Muscle layer of duodenum (tissue), 2 donors: ENCODE results near the gene SLC25A42.

ENCODE experiments used
- H3K27ac ChIP-seq: one replicate; pipeline ENCODE4 v1.7.0; 2013; ENCODE audit warnings: mild to moderate bottlenecking, low read length
- H3K27me3 ChIP-seq: one replicate; pipeline ENCODE4 v1.7.0; 2013; ENCODE audit warnings: low read depth, mild to moderate bottlenecking, control low read depth, low read length
- H3K36me3 ChIP-seq, 2 donors: one replicate each; pipeline ENCODE4 v1.7.0; 2013; ENCODE audit warnings: low read length in 2 of 2, control low read depth in 1 of 2, mild to moderate bottlenecking in 1 of 2; ENCODE audit not compliant: insufficient read depth in 2 of 2, control insufficient read depth in 1 of 2
- H3K4me1 ChIP-seq, 2 donors: one replicate each; pipeline ENCODE4 v1.7.0; 2013; ENCODE audit warnings: low read length in 2 of 2, mild to moderate bottlenecking in 2 of 2, control low read depth in 1 of 2, moderate library complexity in 1 of 2; ENCODE audit not compliant: insufficient read depth in 2 of 2, control insufficient read depth in 1 of 2
- H3K4me3 ChIP-seq, 2 donors: one replicate each; pipeline ENCODE4 v1.7.0; 2013; ENCODE audit warnings: low read length in 2 of 2, low read depth in 1 of 2, mild to moderate bottlenecking in 1 of 2
- H3K9me3 ChIP-seq, 2 donors: one replicate each; pipeline ENCODE4 v1.7.0; 2013; ENCODE audit warnings: low read length in 2 of 2, control low read depth in 1 of 2, mild to moderate bottlenecking in 1 of 2; ENCODE audit not compliant: control insufficient read depth in 1 of 2
- donor health status: healthy.

Gene SLC25A42

GRCh38 chr19:19159534-19159933, 95.7 kb downstream of the SLC25A42 start:
- H3K27me3 ChIP-seq, result no peaks in the 10 kb centered on the region
- H3K36me3 ChIP-seq, result peaks cover 0 to 12% of the 10 kb centered on the region in 2 donors
- H3K9me3 ChIP-seq, result no peaks in the 10 kb centered on the region
- H3K4me1 ChIP-seq, result no peaks in the 10 kb centered on the region
- H3K4me3 ChIP-seq, result no peak overlapping the region
- no peak overlapping the region for H3K27ac ChIP-seq

- Histone ChIP-seq H3K36me3 (peaks cover 0 to 12% of the 10 kb centered on the region in 2 donors), H3K4me1 (no peaks in the 10 kb centered on the region), H3K27ac (no peak overlapping the region), H3K4me3 (no peak overlapping the region), H3K27me3 (no peaks in the 10 kb centered on the region), H3K9me3 (no peaks in the 10 kb centered on the region)
Observed at GRCh38 chr19:19160461-19161035, 96.8 kb downstream of the SLC25A42 start.

GRCh38 chr19:19162495-19162894, 98.7 kb downstream of the SLC25A42 start:
- no peaks in the 10 kb centered on the region for H3K4me1 ChIP-seq

More at GRCh38 chr19:19162495-19162894, 98.7 kb downstream of the SLC25A42 start:
- Histone ChIP-seq H3K36me3 (no peaks in the 10 kb centered on the region), H3K27ac (no peak overlapping the region), H3K27me3 (no peaks in the 10 kb centered on the region), H3K9me3 (no peaks in the 10 kb centered on the region), H3K4me3 (no peak overlapping the region)
